CD4-positive, alpha-beta memory T cell (primary cell): ENCODE measurements around the gene CTLA4. TPM values are rescaled to one million over a fixed set of nuclear protein-coding genes. Genes with fewer than 3 reads are reported as not detected.

ENCODE experiments used
- CTCF ChIA-PET: fragments of 350-600 bp; sonication (Branson Sonifier 250); formaldehyde crosslinking; loops from one replicate; lab custom pipeline; 2021; ENCODE audit warnings: inconsistent platforms; ENCODE audit not compliant: partially characterized antibody; lab: Charles Lee
- POLR2A ChIA-PET: fragments of 350-600 bp; sonication (Branson Sonifier 250); formaldehyde crosslinking; loops from one replicate; lab custom pipeline; 2021; ENCODE audit not compliant: partially characterized antibody; lab: Charles Lee
- DNase-seq, 5 donors: peaks; one replicate each; pipeline versions ENCODE4 v3.0.0 to v3.0.0-alpha.2; 2020 to 2022; ENCODE audit warnings: mixed read lengths in 1 of 5
- H3K27ac ChIP-seq: one replicate; pipeline ENCODE4 v1.7.0; 2013; ENCODE audit warnings: low read depth, low read length
- H3K27me3 ChIP-seq: 2 replicates; pipeline ENCODE4 v1.7.0; 2013; ENCODE audit warnings: mild to moderate bottlenecking, low read length, moderate library complexity; ENCODE audit not compliant: insufficient read depth
- H3K36me3 ChIP-seq: 2 replicates; pipeline ENCODE4 v1.7.0; 2013; ENCODE audit warnings: mild to moderate bottlenecking, low read length, moderate library complexity; ENCODE audit not compliant: insufficient read depth
- H3K4me1 ChIP-seq: 2 replicates; pipeline ENCODE4 v1.7.0; 2013; ENCODE audit warnings: mild to moderate bottlenecking, low read length, moderate library complexity; ENCODE audit not compliant: insufficient read depth
- H3K4me3 ChIP-seq, 2 donors: one replicate each; pipeline ENCODE4 v1.7.0; 2013; ENCODE audit warnings: low read length in 2 of 2, mild to moderate bottlenecking in 1 of 2
- H3K9me3 ChIP-seq, 2 donors: one replicate each; pipeline ENCODE4 v1.7.0; 2013; ENCODE audit warnings: low read length in 2 of 2, control low read depth in 1 of 2; ENCODE audit not compliant: control insufficient read depth in 1 of 2
- H3K27ac Mint-ChIP-seq, 7 donors: one replicate each; pipeline ENCODE4 v1.8.0; 2020 to 2021; ENCODE audit warnings: mixed read lengths in 7 of 7, mild to moderate bottlenecking in 6 of 7, inconsistent platforms in 3 of 7, moderate library complexity in 3 of 7
- H3K27me3 Mint-ChIP-seq, 2 donors: one replicate each; pipeline ENCODE4 v1.8.0; 2020 to 2021; ENCODE audit warnings: mixed read lengths in 2 of 2
- H3K36me3 Mint-ChIP-seq, 2 donors: one replicate each; pipeline ENCODE4 v1.8.0; 2020 to 2021; ENCODE audit warnings: mixed read lengths in 2 of 2, inconsistent platforms in 1 of 2, mild to moderate bottlenecking in 1 of 2
- H3K4me1 Mint-ChIP-seq, 4 donors: one replicate each; pipeline ENCODE4 v1.8.0; 2020 to 2021; ENCODE audit warnings: mixed read lengths in 4 of 4, mild to moderate bottlenecking in 1 of 4
- H3K4me3 Mint-ChIP-seq, 8 donors: one replicate each; pipeline ENCODE4 v1.8.0; 2020 to 2021; ENCODE audit warnings: mixed read lengths in 8 of 8, mild to moderate bottlenecking in 7 of 8, moderate library complexity in 6 of 8, inconsistent platforms in 3 of 8
- H3K9me3 Mint-ChIP-seq, 8 donors: one replicate each; pipeline ENCODE4 v1.8.0; 2020 to 2021; ENCODE audit warnings: mixed read lengths in 8 of 8, mild to moderate bottlenecking in 5 of 8, inconsistent platforms in 3 of 8, moderate library complexity in 1 of 8
- intact Hi-C: fragments of 100-400 bp; cut with micrococcal nuclease; formaldehyde crosslinking; loops from one replicate; pipeline ENCODE4 v1.15.1; 2023
- polyA plus RNA-seq, 2 donors: library from polyadenylated mRNA; unstranded; fragments of 300-500 nt; fragmentation: Illumina TruSeq; gene quantifications; one replicate each; pipeline ENCODE4 v1.2.3, GENCODE V29; 2021
- total RNA-seq, 2 experiments: library from RNA; stranded (reverse); gene quantifications; one replicate each; pipeline ENCODE4 v1.2.3, GENCODE V29; 2021

CTLA4 gene
- total RNA-seq = 10 to 100 TPM; 18.4 to 20.4 TPM
- 1 to 10 TPM; 7.6 to 9.0 TPM for polyA plus RNA-seq

GRCh38 chr2:203867561-203868200 is at the start of gene CTLA4:
TSS of gene CTLA4 (plus strand) at chr2:203867771. CDS start at chr2:203867943, 172 bp downstream.
- H3K4me3 Mint-ChIP-seq = peak within 1 kb of the TSS; percentile 85 to 95 (median 90)
- H3K27ac ChIP-seq = peak within 1 kb of the TSS; percentile 59
- no peaks in the 10 kb centered on the region for H3K9me3 ChIP-seq
- peak within 1 kb of the TSS; percentile 89 to 98 (median 96) for H3K27ac Mint-ChIP-seq
- peaks cover 6% of the 10 kb centered on the region for H3K36me3 ChIP-seq
- peak in 4 of 5 donors; percentile 57 to 71 (median 64) for DNase-seq
- POLR2A ChIA-PET = interaction anchor here (1.0 to 13.8 kb wide), 17 partner anchors 6 to 160 kb away, joined by 3 to 213 read pairs (median 5); partner anchors contain the start of gene CD28
- CTCF ChIA-PET = interaction anchor here (1.0 to 7.2 kb wide), 12 partner anchors 7 to 643 kb away, joined by 3 to 58 read pairs (median 4); no protein-coding TSS in a partner anchor
- intact Hi-C loops = loop anchor here (2.0 to 5.0 kb wide), 4 partner anchors 13 to 160 kb away; partner anchors contain the start of gene CD28
- H3K9me3 Mint-ChIP-seq = peaks cover 0 to 7% (median 5%) of the 10 kb centered on the region in 8 donors
- H3K4me3 ChIP-seq = peak within 1 kb of the TSS; percentile 54 to 61
- no peaks in the 10 kb centered on the region for H3K27me3 Mint-ChIP-seq
- peaks cover 53 to 69% (median 59%) of the 10 kb centered on the region in 4 donors for H3K4me1 Mint-ChIP-seq
- H3K4me1 ChIP-seq = peaks cover 63% of the 10 kb centered on the region
- peaks cover 13 to 29% of the 10 kb centered on the region in 2 donors for H3K36me3 Mint-ChIP-seq
- no peaks in the 10 kb centered on the region for H3K27me3 ChIP-seq

- Mint-ChIP-seq H3K36me3 (no peaks in the 10 kb centered on the region), H3K9me3 (no peaks in the 10 kb centered on the region), H3K4me3 (no peak overlapping the region), H3K27me3 (no peaks in the 10 kb centered on the region), H3K27ac (no peak overlapping the region), H3K4me1 (peaks cover 6 to 23% (median 14%) of the 10 kb centered on the region in 4 donors)
- no peaks in the 10 kb centered on the region for H3K9me3 ChIP-seq
- peaks cover 14% of the 10 kb centered on the region for H3K4me1 ChIP-seq
- H3K27me3 ChIP-seq = no peaks in the 10 kb centered on the region
- DNase-seq = no peak
- no peak overlapping the region for H3K4me3 ChIP-seq
- intact Hi-C loops = loop anchor here (5.0 kb wide), 1 partner anchor 1246 kb away; no protein-coding TSS in a partner anchor
- no peaks in the 10 kb centered on the region for H3K36me3 ChIP-seq
- POLR2A ChIA-PET = no interaction called here
- CTCF ChIA-PET = interaction anchor here (1.8 to 8.2 kb wide), 3 partner anchors 148 to 334 kb away, joined by 3 to 118 read pairs (median 93); no protein-coding TSS in a partner anchor
- H3K27ac ChIP-seq = no peak overlapping the region
These were observed 48.9 kb upstream of the CTLA4 start for GRCh38 chr2:203818656-203819055.

- POLR2A ChIA-PET = no interaction called here
- CTCF ChIA-PET = interaction anchor here (8.1 to 8.2 kb wide), 2 partner anchors 330 to 335 kb away, joined by 93 to 118 read pairs; no protein-coding TSS in a partner anchor
- Mint-ChIP-seq H3K9me3 (no peaks in the 10 kb centered on the region), H3K27ac (no peak overlapping the region), H3K4me1 (peaks cover 8 to 17% (median 13%) of the 10 kb centered on the region in 4 donors), H3K36me3 (no peaks in the 10 kb centered on the region), H3K4me3 (no peak overlapping the region), H3K27me3 (peaks cover 0 to 2% of the 10 kb centered on the region in 2 donors)
- Histone ChIP-seq H3K9me3 (no peaks in the 10 kb centered on the region), H3K4me1 (peaks cover 11% of the 10 kb centered on the region), H3K27ac (no peak overlapping the region), H3K4me3 (no peak overlapping the region), H3K36me3 (no peaks in the 10 kb centered on the region), H3K27me3 (no peaks in the 10 kb centered on the region)
- intact Hi-C loops = loop anchor here (5.0 kb wide), 1 partner anchor 1247 kb away; no protein-coding TSS in a partner anchor
- no peak for DNase-seq
These were observed 48.0 kb upstream of the CTLA4 start for GRCh38 chr2:203819434-203820133.

GRCh38 chr2:203820969-203821368 is 46.6 kb upstream of the CTLA4 start:
- no peaks in the 10 kb centered on the region for H3K9me3 ChIP-seq
- H3K4me1 ChIP-seq = no peaks in the 10 kb centered on the region
- Mint-ChIP-seq H3K4me1 (peaks cover 3 to 10% (median 7%) of the 10 kb centered on the region in 4 donors), H3K4me3 (no peak overlapping the region), H3K27me3 (peaks cover 0 to 2% of the 10 kb centered on the region in 2 donors), H3K36me3 (no peaks in the 10 kb centered on the region), H3K27ac (no peak overlapping the region), H3K9me3 (no peaks in the 10 kb centered on the region)
- POLR2A ChIA-PET = no interaction called here
- CTCF ChIA-PET = interaction anchor here (0.8 kb wide), 1 partner anchor 8 kb away, joined by 3 read pairs; no protein-coding TSS in a partner anchor
- no peak for DNase-seq
- no peaks in the 10 kb centered on the region for H3K27me3 ChIP-seq
- no peak overlapping the region for H3K4me3 ChIP-seq
- no peaks in the 10 kb centered on the region for H3K36me3 ChIP-seq
- no peak overlapping the region for H3K27ac ChIP-seq
- intact Hi-C loops = no loop called here

- Histone ChIP-seq H3K27ac (no peak overlapping the region), H3K4me3 (no peak overlapping the region), H3K27me3 (no peaks in the 10 kb centered on the region), H3K4me1 (no peaks in the 10 kb centered on the region), H3K9me3 (no peaks in the 10 kb centered on the region), H3K36me3 (no peaks in the 10 kb centered on the region)
- Mint-ChIP-seq H3K27ac (peak overlapping the region in 2 of 7 donors; percentile 9 to 13), H3K9me3 (peaks cover 0 to 3% (median 0%) of the 10 kb centered on the region in 8 donors), H3K4me1 (peaks cover 3 to 10% (median 5%) of the 10 kb centered on the region in 4 donors), H3K36me3 (no peaks in the 10 kb centered on the region), H3K4me3 (no peak overlapping the region), H3K27me3 (peaks cover 0 to 2% of the 10 kb centered on the region in 2 donors)
- DNase-seq = no peak
- POLR2A ChIA-PET = no interaction called here
- intact Hi-C loops = no loop called here
- CTCF ChIA-PET = no interaction called here
These were observed 45.3 kb upstream of the CTLA4 start for GRCh38 chr2:203822240-203822639.

- no peak overlapping the region for H3K27ac Mint-ChIP-seq
- no peak for DNase-seq
- H3K4me1 Mint-ChIP-seq = peaks cover 3 to 10% (median 5%) of the 10 kb centered on the region in 4 donors
- intact Hi-C loops = no loop called here
- H3K36me3 Mint-ChIP-seq = no peaks in the 10 kb centered on the region
- Histone ChIP-seq H3K36me3 (no peaks in the 10 kb centered on the region), H3K4me1 (no peaks in the 10 kb centered on the region), H3K27me3 (no peaks in the 10 kb centered on the region), H3K4me3 (no peak overlapping the region), H3K9me3 (no peaks in the 10 kb centered on the region), H3K27ac (no peak overlapping the region)
- ChIA-PET CTCF (interaction anchor here (6.1 kb wide), 1 partner anchor 8 kb away, joined by 22 read pairs; no protein-coding TSS in a partner anchor), POLR2A (no interaction called here)
- peaks cover 0 to 3% (median 0%) of the 10 kb centered on the region in 8 donors for H3K9me3 Mint-ChIP-seq
- peaks cover 0 to 2% of the 10 kb centered on the region in 2 donors for H3K27me3 Mint-ChIP-seq
- H3K4me3 Mint-ChIP-seq = no peak overlapping the region
These were observed 44.4 kb upstream of the CTLA4 start for GRCh38 chr2:203823173-203823572.
